HG02623 (cell line): ENCODE results near the gene MEX3D.

Experiments used
- ATAC-seq: cut with Tn5 transposase; IDR thresholded peaks from one replicate; pipeline ENCODE4 v1.9.1; 2021; ENCODE audit warnings: moderate library complexity; ENCODE audit not compliant: unreplicated experiment

The MEX3D gene

GRCh38 chr19:1505991-1506881 lies 61.9 kb downstream of the MEX3D start:
- no peak for ATAC-seq

- no peak for ATAC-seq
Observed at GRCh38 chr19:1505012-1505411, 63.1 kb downstream of the MEX3D start.
